ENCODE results near the gene LRP5.

LRP5 gene

DNA sequence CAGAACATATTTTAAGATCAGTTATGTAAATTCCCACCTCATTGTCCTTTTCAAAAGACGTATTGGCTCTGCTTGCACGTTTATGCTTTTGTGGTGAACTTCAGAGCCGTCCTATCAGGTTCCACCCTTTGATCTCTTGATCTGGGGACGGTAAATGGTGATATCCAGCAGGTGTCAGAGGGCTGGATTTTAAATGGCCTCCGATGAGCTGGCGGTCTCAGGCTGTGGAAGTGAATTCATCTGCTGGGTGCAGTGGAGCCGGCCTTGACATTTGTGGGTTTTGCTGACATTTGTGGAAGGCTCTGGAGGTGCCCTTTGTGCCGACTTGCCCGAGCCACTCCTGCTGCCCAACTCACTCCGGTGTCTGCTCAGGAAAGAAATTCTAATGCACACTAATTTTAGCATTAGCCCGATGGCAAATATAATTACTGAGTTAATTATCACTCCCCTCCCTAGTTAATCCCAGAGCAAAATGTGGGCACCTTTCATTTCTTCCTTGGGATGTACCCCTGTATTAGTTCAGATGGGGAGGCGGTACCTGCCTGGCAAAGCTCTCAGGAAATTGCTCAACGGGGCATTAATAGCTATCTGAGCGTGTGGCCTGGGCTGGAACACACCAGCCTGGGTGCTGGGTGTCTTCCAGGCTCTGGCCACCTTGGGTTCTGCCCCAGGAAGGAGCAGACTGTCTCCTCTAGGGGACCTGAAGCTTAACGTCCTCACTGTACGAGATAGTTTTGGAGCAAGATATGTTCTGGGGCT is 9.1 kb downstream of the LRP5 start:
- TF ChIP-seq, protein P1, sequence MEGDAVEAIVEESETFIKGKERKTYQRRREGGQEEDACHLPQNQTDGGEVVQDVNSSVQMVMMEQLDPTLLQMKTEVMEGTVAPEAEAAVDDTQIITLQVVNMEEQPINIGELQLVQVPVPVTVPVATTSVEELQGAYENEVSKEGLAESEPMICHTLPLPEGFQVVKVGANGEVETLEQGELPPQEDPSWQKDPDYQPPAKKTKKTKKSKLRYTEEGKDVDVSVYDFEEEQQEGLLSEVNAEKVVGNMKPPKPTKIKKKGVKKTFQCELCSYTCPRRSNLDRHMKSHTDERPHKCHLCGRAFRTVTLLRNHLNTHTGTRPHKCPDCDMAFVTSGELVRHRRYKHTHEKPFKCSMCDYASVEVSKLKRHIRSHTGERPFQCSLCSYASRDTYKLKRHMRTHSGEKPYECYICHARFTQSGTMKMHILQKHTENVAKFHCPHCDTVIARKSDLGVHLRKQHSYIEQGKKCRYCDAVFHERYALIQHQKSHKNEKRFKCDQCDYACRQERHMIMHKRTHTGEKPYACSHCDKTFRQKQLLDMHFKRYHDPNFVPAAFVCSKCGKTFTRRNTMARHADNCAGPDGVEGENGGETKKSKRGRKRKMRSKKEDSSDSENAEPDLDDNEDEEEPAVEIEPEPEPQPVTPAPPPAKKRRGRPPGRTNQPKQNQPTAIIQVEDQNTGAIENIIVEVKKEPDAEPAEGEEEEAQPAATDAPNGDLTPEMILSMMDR (conservative IDR thresholded peaks at IDR 0.05; ENCODE audit: low read depth): no peak
- DNase-seq (ENCODE audit: low spot score): peak; percentile 55
- POLR2A ChIA-PET (ENCODE audit: low non-redundant PET): no interaction called here
- peak overlapping the region; percentile 98 for H3K27ac ChIP-seq
- CTCF ChIA-PET: no interaction called here

- TF ChIP-seq, protein P1 (conservative IDR thresholded peaks at IDR 0.05; ENCODE audit: low read depth): no peak
- H3K27ac ChIP-seq: peak overlapping the region; percentile 98
- peak; percentile 44 for DNase-seq (ENCODE audit: low spot score)
- CTCF ChIA-PET: no interaction called here
- POLR2A ChIA-PET (ENCODE audit: low non-redundant PET): no interaction called here
Observed at GRCh38 chr11:68322052-68322430, 9.7 kb downstream of the LRP5 start.

GRCh38 chr11:68324241-68324640 is 11.8 kb downstream of the LRP5 start:
- DNase-seq (ENCODE audit: low spot score): no peak
- CTCF ChIA-PET: interaction anchor here (0.7 kb wide), 1 partner anchor 41 kb away, joined by 3 read pairs; no protein-coding TSS in a partner anchor
- TF ChIP-seq, protein P1 (conservative IDR thresholded peaks at IDR 0.05; ENCODE audit: low read depth): no peak
- POLR2A ChIA-PET (ENCODE audit: low non-redundant PET): no interaction called here
- H3K27ac ChIP-seq: peak overlapping the region; percentile 98; the same call in 1 of the 2 replicates

DNA sequence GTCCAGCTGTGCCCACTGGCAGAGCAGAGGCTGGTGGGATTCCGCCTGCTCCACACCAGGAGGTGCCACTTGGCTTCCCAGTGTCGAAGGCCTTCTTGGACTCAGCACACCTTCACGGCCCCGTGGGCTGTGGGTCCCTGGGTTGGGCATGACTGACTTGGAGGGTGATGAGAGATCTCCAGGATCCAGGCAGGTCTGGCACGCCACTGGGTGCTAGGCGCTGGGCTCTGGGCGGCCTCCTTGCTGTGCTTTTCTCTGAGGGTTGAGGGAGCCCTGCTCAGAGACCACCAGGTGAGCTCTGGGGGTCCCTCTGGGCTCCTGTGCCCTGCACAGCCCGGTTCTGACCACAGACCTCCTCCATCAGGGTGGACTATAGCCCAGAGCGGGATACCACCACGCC is 12.3 kb downstream of the LRP5 start:
- H3K27ac ChIP-seq: peak overlapping the region; percentile 98; the same call in 1 of the 2 replicates
- no peak for DNase-seq (ENCODE audit: low spot score)
- CTCF ChIA-PET: interaction anchor here (0.7 kb wide), 1 partner anchor 41 kb away, joined by 3 read pairs; no protein-coding TSS in a partner anchor
- TF ChIP-seq, protein P1 (conservative IDR thresholded peaks at IDR 0.05; ENCODE audit: low read depth): no peak
- POLR2A ChIA-PET (ENCODE audit: low non-redundant PET): no interaction called here

- CTCF ChIA-PET: no interaction called here
- peak overlapping the region; percentile 98; the same call in 1 of the 2 replicates for H3K27ac ChIP-seq
- TF ChIP-seq, protein P1 (conservative IDR thresholded peaks at IDR 0.05; ENCODE audit: low read depth): no peak
- no peak for DNase-seq (ENCODE audit: low spot score)
- POLR2A ChIA-PET (ENCODE audit: low non-redundant PET): no interaction called here
Observed at GRCh38 chr11:68325183-68325906, 13.0 kb downstream of the LRP5 start.

GRCh38 chr11:68325907-68326220 is 13.5 kb downstream of the LRP5 start:
- ChIA-PET CTCF (no interaction called here), POLR2A (ENCODE audit: low non-redundant PET) (no interaction called here)
- no peak overlapping the region for H3K27ac ChIP-seq
- TF ChIP-seq, protein P1 (conservative IDR thresholded peaks at IDR 0.05; ENCODE audit: low read depth): no peak
- DNase-seq (ENCODE audit: low spot score): no peak

Data from RWPE1 (cell line).